H1 (cell line): ENCODE data around the gene CACNA1B.

Experiments used
- MAFK ChIP-seq: IDR thresholded peaks from 2 replicates; pipeline ENCODE4 v1.6.1; 2012; ENCODE audit warnings: low read depth, mild to moderate bottlenecking, improper control_type of control experiment, low read length
- POLR2AphosphoS5 ChIP-seq: IDR thresholded peaks from 2 replicates; pipeline ENCODE4 v1.6.1; 2011; ENCODE audit warnings: low read depth, low read length
- TF ChIP-seq, protein P1 (sequence below), 3 experiments: IDR thresholded peaks; 1 replicate in 2 of 3; 2 replicates in 1 of 3; pipeline versions ENCODE4 v1.5.1 to v1.6.1; 2011; ENCODE audit warnings: low read length in 3 of 3, mild to moderate bottlenecking in 3 of 3, inconsistent platforms in 2 of 3, low read depth in 1 of 3, moderate library complexity in 1 of 3; ENCODE audit not compliant: insufficient read depth in 1 of 3; ENCODE audit errors: control extremely low read depth in 1 of 3

DNA sequence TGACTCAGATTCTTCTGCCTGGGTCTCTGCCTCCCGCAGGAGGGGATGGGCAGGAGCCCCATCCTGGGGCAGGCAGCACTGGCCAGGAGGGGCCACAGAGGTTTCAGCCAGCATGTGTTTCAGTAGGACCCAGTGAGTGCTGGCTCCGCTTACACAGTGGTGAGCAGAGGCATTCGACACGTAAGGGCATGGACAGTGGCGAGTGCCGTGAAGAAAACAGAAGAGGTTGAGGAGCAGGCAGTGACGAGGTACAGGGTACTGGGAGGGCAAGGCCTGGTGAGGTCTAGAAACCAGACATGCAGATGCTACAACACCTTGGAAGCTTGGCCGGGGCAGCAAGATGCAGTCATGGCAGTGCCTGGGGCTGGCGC, 41.5 kb downstream of the CACNA1B start:
- TF ChIP-seq, protein P1, sequence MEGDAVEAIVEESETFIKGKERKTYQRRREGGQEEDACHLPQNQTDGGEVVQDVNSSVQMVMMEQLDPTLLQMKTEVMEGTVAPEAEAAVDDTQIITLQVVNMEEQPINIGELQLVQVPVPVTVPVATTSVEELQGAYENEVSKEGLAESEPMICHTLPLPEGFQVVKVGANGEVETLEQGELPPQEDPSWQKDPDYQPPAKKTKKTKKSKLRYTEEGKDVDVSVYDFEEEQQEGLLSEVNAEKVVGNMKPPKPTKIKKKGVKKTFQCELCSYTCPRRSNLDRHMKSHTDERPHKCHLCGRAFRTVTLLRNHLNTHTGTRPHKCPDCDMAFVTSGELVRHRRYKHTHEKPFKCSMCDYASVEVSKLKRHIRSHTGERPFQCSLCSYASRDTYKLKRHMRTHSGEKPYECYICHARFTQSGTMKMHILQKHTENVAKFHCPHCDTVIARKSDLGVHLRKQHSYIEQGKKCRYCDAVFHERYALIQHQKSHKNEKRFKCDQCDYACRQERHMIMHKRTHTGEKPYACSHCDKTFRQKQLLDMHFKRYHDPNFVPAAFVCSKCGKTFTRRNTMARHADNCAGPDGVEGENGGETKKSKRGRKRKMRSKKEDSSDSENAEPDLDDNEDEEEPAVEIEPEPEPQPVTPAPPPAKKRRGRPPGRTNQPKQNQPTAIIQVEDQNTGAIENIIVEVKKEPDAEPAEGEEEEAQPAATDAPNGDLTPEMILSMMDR (IDR thresholded peaks at IDR 0.05; ENCODE audit: control extremely low read depth in 1 of 3, insufficient read depth in 1 of 3, low read depth in 1 of 3, low read length in 3 of 3): no peak
- no peak for TF ChIP-seq POLR2AphosphoS5
- TF ChIP-seq MAFK: no peak
